GM18519 (cell line): ENCODE measurements around the gene TBC1D24.

ENCODE experiments used
- ATAC-seq: cut with Tn5 transposase; IDR thresholded peaks from one replicate; pipeline ENCODE4 v1.9.1; 2021; ENCODE audit warnings: mild to moderate bottlenecking, moderate library complexity; ENCODE audit not compliant: unreplicated experiment, low FRiP score

The TBC1D24 gene

GRCh38 chr16:2497695-2498484 lies 23.0 kb downstream of the TBC1D24 start:
- no peak for ATAC-seq

GRCh38 chr16:2498531-2499253 lies 23.8 kb downstream of the TBC1D24 start:
- ATAC-seq = no peak

GRCh38 chr16:2499454-2499853 lies 24.5 kb downstream of the TBC1D24 start:
- ATAC-seq = no peak

GRCh38 chr16:2499890-2500429 lies 25.0 kb downstream of the TBC1D24 start:
- no peak for ATAC-seq

GRCh38 chr16:2500430-2500917 lies 25.5 kb downstream of the TBC1D24 start:
- ATAC-seq = no peak

GRCh38 chr16:2500918-2501750 lies 26.2 kb downstream of the TBC1D24 start:
- ATAC-seq = no peak

- no peak for ATAC-seq
Observed at GRCh38 chr16:2501946-2502895, 27.3 kb downstream of the TBC1D24 start.

GRCh38 chr16:2505695-2506094 lies 30.8 kb downstream of the TBC1D24 start:
- no peak for ATAC-seq

- no peak for ATAC-seq
Observed at GRCh38 chr16:2507052-2507659, 32.2 kb downstream of the TBC1D24 start.

- ATAC-seq = no peak
Observed at GRCh38 chr16:2507665-2508064, 32.7 kb downstream of the TBC1D24 start.

GRCh38 chr16:2508722-2509400 lies 33.9 kb downstream of the TBC1D24 start:
- ATAC-seq = no peak

- no peak for ATAC-seq
Observed at GRCh38 chr16:2511128-2511800, 36.3 kb downstream of the TBC1D24 start.

- ATAC-seq = no peak
Observed at GRCh38 chr16:2511996-2512734, 37.2 kb downstream of the TBC1D24 start.

- no peak for ATAC-seq
Observed at GRCh38 chr16:2512735-2513404, 37.9 kb downstream of the TBC1D24 start.

GRCh38 chr16:2513405-2514332 lies 38.7 kb downstream of the TBC1D24 start, which contains the start of gene ATP6V0C:
Gene ATP6V0C (plus strand): TSS chr16:2513952. CDS start chr16:2514104, 152 bp downstream.
- ATAC-seq = peak; percentile 53
